Activated B cell treated with CpG ODN at 0.5 μM for 24 hours (primary cell): ENCODE measurements around the gene SHISA6. TPM values are rescaled to one million over a fixed set of nuclear protein-coding genes. Genes with fewer than 3 reads are reported as not detected.

Source experiments
- ATAC-seq: fragments of 200-7000 bp; cut with Tn5 transposase; one replicate; pipeline ENCODE4 v1.10.0; 2021; ENCODE audit warnings: low read depth, mild to moderate bottlenecking, moderate library complexity
- CTCF ChIA-PET: fragments of 350-600 bp; sonication (Branson Sonifier 250); formaldehyde crosslinking; loops from one replicate; lab custom pipeline; 2021; ENCODE audit warnings: antibody characterized with exemption; lab: Charles Lee
- POLR2A ChIA-PET: fragments of 350-600 bp; sonication (Branson Sonifier 250); formaldehyde crosslinking; loops from one replicate; lab custom pipeline; 2021; ENCODE audit warnings: antibody characterized with exemption; lab: Charles Lee
- DNase-seq: peaks from one replicate; pipeline ENCODE4 v3.0.0; 2022
- H3K27ac Mint-ChIP-seq: one replicate; pipeline ENCODE4 v1.8.0; 2020; ENCODE audit warnings: mixed read lengths
- H3K27me3 Mint-ChIP-seq: one replicate; pipeline ENCODE4 v1.8.0; 2021; ENCODE audit warnings: mixed read lengths
- H3K36me3 Mint-ChIP-seq: one replicate; pipeline ENCODE4 v1.8.0; 2021; ENCODE audit warnings: low read depth, mixed read lengths
- H3K4me1 Mint-ChIP-seq: one replicate; pipeline ENCODE4 v1.8.0; 2021; ENCODE audit warnings: mixed read lengths
- H3K4me3 Mint-ChIP-seq: one replicate; pipeline ENCODE4 v1.8.0; 2020; ENCODE audit warnings: mild to moderate bottlenecking, mixed read lengths
- H3K9me3 Mint-ChIP-seq: one replicate; pipeline ENCODE4 v1.8.0; 2020; ENCODE audit warnings: mixed read lengths
- CTCF ChIP-seq: fragments of 200-600 bp; IDR thresholded peaks from one replicate; pipeline ENCODE4 v1.8.0; 2022; ENCODE audit warnings: antibody characterized with exemption, mild to moderate bottlenecking
- intact Hi-C: fragments of 100-400 bp; cut with micrococcal nuclease; formaldehyde crosslinking; loops from one replicate; pipeline ENCODE4 v1.15.1; 2024
- total RNA-seq: library from RNA; stranded (reverse); gene quantifications from 2 replicates; pipeline ENCODE4 v1.2.3, GENCODE V29; 2022

The SHISA6 gene
- total RNA-seq, 1 donor from 2014 or later: not detected

- intact Hi-C loops: no loop called here
- ATAC-seq (no peak), DNase-seq (no peak)
- H3K4me3 Mint-ChIP-seq: no peak overlapping the region
- H3K36me3 Mint-ChIP-seq: no peaks in the 10 kb centered on the region
- no peak overlapping the region for H3K27ac Mint-ChIP-seq
- ChIA-PET CTCF (no interaction called here), POLR2A (no interaction called here)
- TF ChIP-seq CTCF: no peak
- H3K4me1 Mint-ChIP-seq: no peaks in the 10 kb centered on the region
- H3K27me3 Mint-ChIP-seq: no peaks in the 10 kb centered on the region
- peaks cover 5% of the 10 kb centered on the region for H3K9me3 Mint-ChIP-seq
Observed at GRCh38 chr17:11553135-11553534, 312.1 kb downstream of the SHISA6 start.

GRCh38 chr17:11554042-11554441, 313.0 kb downstream of the SHISA6 start:
- Mint-ChIP-seq H3K36me3 (no peaks in the 10 kb centered on the region), H3K27ac (no peak overlapping the region), H3K27me3 (no peaks in the 10 kb centered on the region), H3K9me3 (peaks cover 5% of the 10 kb centered on the region), H3K4me1 (no peaks in the 10 kb centered on the region), H3K4me3 (no peak overlapping the region)
- intact Hi-C loops: no loop called here
- no peak for TF ChIP-seq CTCF
- ChIA-PET POLR2A (no interaction called here), CTCF (no interaction called here)
- no peak for DNase-seq
- no peak for ATAC-seq

GRCh38 chr17:11554542-11554941, 313.5 kb downstream of the SHISA6 start:
- H3K36me3 Mint-ChIP-seq: no peaks in the 10 kb centered on the region
- H3K27me3 Mint-ChIP-seq: no peaks in the 10 kb centered on the region
- no peak for TF ChIP-seq CTCF
- intact Hi-C loops: no loop called here
- H3K27ac Mint-ChIP-seq: no peak overlapping the region
- POLR2A ChIA-PET: no interaction called here
- ATAC-seq (no peak), DNase-seq (no peak)
- H3K9me3 Mint-ChIP-seq: peaks cover 5% of the 10 kb centered on the region
- H3K4me3 Mint-ChIP-seq: no peak overlapping the region
- CTCF ChIA-PET: no interaction called here
- no peaks in the 10 kb centered on the region for H3K4me1 Mint-ChIP-seq

- POLR2A ChIA-PET: no interaction called here
- no peaks in the 10 kb centered on the region for H3K4me1 Mint-ChIP-seq
- CTCF ChIA-PET: no interaction called here
- ATAC-seq (no peak), DNase-seq (no peak)
- H3K36me3 Mint-ChIP-seq: no peaks in the 10 kb centered on the region
- no peak overlapping the region for H3K4me3 Mint-ChIP-seq
- H3K27ac Mint-ChIP-seq: no peak overlapping the region
- H3K27me3 Mint-ChIP-seq: no peaks in the 10 kb centered on the region
- no peak for TF ChIP-seq CTCF
- H3K9me3 Mint-ChIP-seq: peaks cover 5% of the 10 kb centered on the region
- intact Hi-C loops: no loop called here
Observed at GRCh38 chr17:11555530-11555929, 314.5 kb downstream of the SHISA6 start.

GRCh38 chr17:11557727-11558452, 316.9 kb downstream of the SHISA6 start:
- intact Hi-C loops: no loop called here
- no peak overlapping the region for H3K27ac Mint-ChIP-seq
- no peaks in the 10 kb centered on the region for H3K4me1 Mint-ChIP-seq
- H3K36me3 Mint-ChIP-seq: no peaks in the 10 kb centered on the region
- DNase-seq (no peak), ATAC-seq (no peak)
- H3K27me3 Mint-ChIP-seq: no peaks in the 10 kb centered on the region
- POLR2A ChIA-PET: no interaction called here
- TF ChIP-seq CTCF: no peak
- H3K9me3 Mint-ChIP-seq: peaks cover 5% of the 10 kb centered on the region
- CTCF ChIA-PET: no interaction called here
- no peak overlapping the region for H3K4me3 Mint-ChIP-seq
